K562 (cell line): ENCODE measurements around the gene ZBTB43. TPM values are rescaled to one million over a fixed set of nuclear protein-coding genes. Genes with fewer than 3 reads are reported as not detected.

Experiments used
- ATAC-seq: fragments of 200-7000 bp; cut with Tn5 transposase; 3 replicates; pipeline ENCODE4 v1.9.1; 2020; ENCODE audit warnings: moderate library complexity
- BruUV-seq: library from RNA; stranded (reverse); fragments of 400-500 nt; replicated peaks from 2 replicates; lab custom pipeline; 2021; lab: Mats Ljungman, UMichigan
- CTCF ChIA-PET: fragments of 300-600 bp; formaldehyde crosslinking; extraction: SDS; loops from one replicate; lab custom pipeline; 2021; ENCODE audit warnings: low intra/inter-chr PET ratio; lab: Yijun Ruan, JAX
- POLR2A ChIA-PET: fragments of 300-600, 350-650 bp; sonication (Branson Sonifier 250); formaldehyde crosslinking; extraction: SDS; loops from one replicate; lab custom pipeline; 2021; ENCODE audit warnings: antibody characterized with exemption, inconsistent platforms; lab: Yijun Ruan, JAX
- DNase-seq, 4 experiments: peaks; one replicate each; pipeline versions ENCODE4 v3.0.0 to v3.0.0-alpha.2; 2011 to 2018; ENCODE audit warnings: low spot score in 3 of 4, mixed read lengths in 3 of 4; ENCODE audit errors: extremely low read depth in 1 of 4
- FAIRE-seq: peaks from 2 replicates; lab custom pipeline; 2011; peaks lifted over from hg19 to GRCh38; lab: Jason Lieb, UNC
- H2AFZ ChIP-seq: 2 replicates; pipeline ENCODE4 v1.6.0; 2011; ENCODE audit warnings: low read depth, low read length, control low read depth, inconsistent platforms
- H3K27ac ChIP-seq: fragments of 200-600 bp; 3 replicates; pipeline ENCODE4 v1.8.0; 2011; ENCODE audit warnings: low read depth, mild to moderate bottlenecking, control low read depth, inconsistent platforms, low read length, moderate library complexity, mixed read lengths; ENCODE audit errors: extremely low read depth
- H3K27me3 ChIP-seq, 2 experiments: fragments of 300-600 bp in 1 of 2; 2 replicates in 1 of 2; 3 replicates in 1 of 2; pipeline versions ENCODE4 v1.6.0 to v1.8.0; 2011; ENCODE audit warnings: inconsistent platforms in 2 of 2, low read length in 2 of 2, mild to moderate bottlenecking in 1 of 2, mixed read lengths in 1 of 2, moderate library complexity in 1 of 2; ENCODE audit not compliant: control insufficient read depth in 2 of 2, insufficient read depth in 2 of 2
- H3K36me3 ChIP-seq: fragments of 300-600 bp; 3 replicates; pipeline ENCODE4 v1.8.0; 2011; ENCODE audit warnings: mild to moderate bottlenecking, low read length, inconsistent platforms; ENCODE audit not compliant: control insufficient read depth, insufficient read depth
- H3K4me1 ChIP-seq, 2 experiments: fragments of 200-600 bp in 1 of 2; replicated peaks in 1 of 2; 2 replicates in 1 of 2; 3 replicates in 1 of 2; pipeline versions ENCODE4 v1.5.1 to v1.8.0; 2011; ENCODE audit warnings: inconsistent platforms in 2 of 2, low read length in 2 of 2, mild to moderate bottlenecking in 1 of 2, mixed read lengths in 1 of 2, moderate library complexity in 1 of 2; ENCODE audit not compliant: control insufficient read depth in 2 of 2, insufficient read depth in 2 of 2
- H3K4me2 ChIP-seq: 2 replicates; pipeline ENCODE4 v1.6.1; 2011; ENCODE audit warnings: low read length, control low read depth, inconsistent platforms, mixed read lengths; ENCODE audit not compliant: insufficient read depth
- H3K4me3 ChIP-seq: fragments of 200-600 bp; sonication (generic), shearing (Covaris generic); 2 replicates; pipeline ENCODE4 v1.5.1; 2016; ENCODE audit warnings: control low read depth, inconsistent platforms
- H3K79me2 ChIP-seq: fragments of 200-600 bp; 3 replicates; pipeline ENCODE4 v1.8.0; 2011; ENCODE audit warnings: low read length, inconsistent platforms; ENCODE audit not compliant: control insufficient read depth, insufficient read depth
- H3K9ac ChIP-seq, 2 experiments: 2 replicates each; pipeline versions ENCODE4 v1.6.0 to v1.6.1; 2011; ENCODE audit warnings: low read depth in 2 of 2, low read length in 2 of 2, control low read depth in 1 of 2, inconsistent platforms in 1 of 2, mild to moderate bottlenecking in 1 of 2, mixed read lengths in 1 of 2; ENCODE audit not compliant: insufficient read depth in 1 of 2
- H3K9me1 ChIP-seq: one replicate; pipeline ENCODE4 v1.6.0; 2011; ENCODE audit warnings: inconsistent platforms, mild to moderate bottlenecking, low read length, moderate library complexity; ENCODE audit not compliant: control insufficient read depth, insufficient read depth
- H3K9me3 ChIP-seq: replicated peaks from 2 replicates; pipeline ENCODE4 v1.5.1; 2011; ENCODE audit warnings: low read depth, low read length, inconsistent platforms; ENCODE audit not compliant: control insufficient read depth, insufficient read depth
- H4K20me1 ChIP-seq: replicated peaks from 2 replicates; pipeline ENCODE4 v1.6.1; 2011; ENCODE audit warnings: low read length, inconsistent platforms, mixed read lengths; ENCODE audit not compliant: control insufficient read depth, insufficient read depth
- C11orf30 ChIP-seq: fragments of 450-650 bp; IDR thresholded peaks from 2 replicates; pipeline ENCODE4 v1.6.1; 2016; ENCODE audit warnings: low read depth, mild to moderate bottlenecking
- HDAC2 ChIP-seq: fragments of 450-650 bp; IDR thresholded peaks from 2 replicates; pipeline ENCODE4 v1.6.1; 2016; ENCODE audit warnings: mild to moderate bottlenecking
- MEIS2 ChIP-seq: fragments of 450-650 bp; IDR thresholded peaks from 2 replicates; pipeline ENCODE4 v1.6.1; 2014; ENCODE audit warnings: mild to moderate bottlenecking; ENCODE audit not compliant: partially characterized antibody
- NCOA6 ChIP-seq: fragments of 450-650 bp; IDR thresholded peaks from 2 replicates; pipeline ENCODE4 v1.6.1; 2017; ENCODE audit warnings: mild to moderate bottlenecking
- PML ChIP-seq: IDR thresholded peaks from 2 replicates; pipeline ENCODE4 v1.6.1; 2012; ENCODE audit warnings: low read length, inconsistent platforms
- RBBP5 ChIP-seq: fragments of 200-600 bp; sonication (generic); IDR thresholded peaks from 2 replicates; pipeline ENCODE4 v1.6.1; 2012; ENCODE audit warnings: borderline replicate concordance, mild to moderate bottlenecking, low read length, control low read depth, inconsistent platforms; ENCODE audit not compliant: insufficient read depth, poor library complexity, severe bottlenecking
- TAF9B ChIP-seq: fragments of 450-650 bp; IDR thresholded peaks from 2 replicates; pipeline ENCODE4 v1.6.1; 2018; ENCODE audit warnings: mild to moderate bottlenecking; ENCODE audit not compliant: partially characterized antibody
- TARDBP ChIP-seq: fragments of 450-650 bp; IDR thresholded peaks from 2 replicates; pipeline ENCODE4 v1.6.1; 2016
- ZBED1 ChIP-seq: IDR thresholded peaks from 2 replicates; pipeline ENCODE4 v1.6.1; 2014
- WGBS: fragments of 100-300 bp; shearing (Covaris generic); methylation state at CpG from one replicate; pipeline ENCODE4 v1.1.6; 2016; ENCODE audit warnings: low coverage, mixed read lengths; ENCODE audit not compliant: insufficient coverage; ENCODE audit errors: missing lambda C conversion rate; 5-methylcytosine and 5-hydroxymethylcytosine counted together
- in situ Hi-C: fragments of 300-500 bp; cut with MboI; formaldehyde crosslinking; loops from 4 replicates; pipeline ENCODE4 v1.15.0; 2018; ENCODE audit warnings: inconsistent platforms, mixed read lengths
- intact Hi-C: fragments of 100-400 bp; cut with micrococcal nuclease; formaldehyde crosslinking; loops from 2 replicates; pipeline ENCODE4 v1.14.2; 2022
- polyA plus RNA-seq, 8 experiments: library from polyadenylated mRNA; depleted of rRNA in 4 of 8; stranded (reverse) in 5 of 8; unstranded in 3 of 8; fragments of >200 nt; fragmentation: Nextera tagmentation in 2 of 8; fragmentation: Illumina TruSeq in 1 of 8; extraction: Ambion mirVana in 2 of 8; extraction: Trizol in 1 of 8; gene quantifications; 2 replicates each; pipeline versions ENCODE4 v1.2.1 to v1.2.3, GENCODE V29; 2011 to 2014; ENCODE audit warnings: inconsistent platforms in 1 of 8, missing spikeins in 1 of 8
- total RNA-seq, 7 experiments: library from RNA; depleted of rRNA in 6 of 7; stranded (reverse); fragments of >200 nt in 6 of 7; fragmentation: Illumina TruSeq in 2 of 7; extraction: Trizol in 2 of 7; gene quantifications; 2 replicates each; pipeline versions ENCODE4 v1.2.1 to v1.2.3, GENCODE V29; 2011 to 2021; ENCODE audit warnings: low replicate concordance in 1 of 7
- TF ChIP-seq, protein P1 (sequence below), 2 experiments: fragments of 200-800 bp in 1 of 2; sonication (Bioruptor generic) in 1 of 2; sonication (generic) in 1 of 2; formaldehyde crosslinking in 1 of 2; IDR thresholded peaks in 1 of 2; conservative IDR thresholded peaks in 1 of 2; 2 replicates each; pipeline versions ENCODE4 v1.5.0 to v1.6.1; 2016 to 2020; ENCODE audit warnings: missing compliant biosample characterization in 1 of 2, missing genetic modification characterization in 1 of 2, missing genetic modification reagents in 1 of 2
- TF ChIP-seq, protein P2 (sequence below), 2 experiments: fragments of 450-650 bp; IDR thresholded peaks; 2 replicates each; pipeline ENCODE4 v1.6.1; 2018; ENCODE audit warnings: mild to moderate bottlenecking in 2 of 2, low read depth in 1 of 2; ENCODE audit not compliant: partially characterized antibody in 2 of 2
- TF ChIP-seq, protein P3 (sequence below), 3 experiments: fragments of 200-800 bp in 1 of 3; sonication (Bioruptor generic) in 1 of 3; sonication (generic) in 1 of 3; formaldehyde crosslinking in 1 of 3; IDR thresholded peaks; 2 replicates each; pipeline versions ENCODE4 v1.6.1 to v1.8.0; 2016 to 2022; ENCODE audit warnings: mild to moderate bottlenecking in 2 of 3, missing compliant biosample characterization in 2 of 3, missing genetic modification characterization in 2 of 3, missing genetic modification reagents in 1 of 3
- TF ChIP-seq, protein P4 (sequence below): conservative IDR thresholded peaks from 2 replicates; pipeline ENCODE4 v1.6.1; 2011; ENCODE audit warnings: low read depth, mild to moderate bottlenecking, low read length; ENCODE audit not compliant: control insufficient read depth

Gene ZBTB43
- total and polyA plus RNA-seq, 9 of the 15 experiments (the other 6 are each of a cell fraction or from before 2014, with no cell fraction given): 3.9 to 17.2 (median 9.1) TPM

DNA sequence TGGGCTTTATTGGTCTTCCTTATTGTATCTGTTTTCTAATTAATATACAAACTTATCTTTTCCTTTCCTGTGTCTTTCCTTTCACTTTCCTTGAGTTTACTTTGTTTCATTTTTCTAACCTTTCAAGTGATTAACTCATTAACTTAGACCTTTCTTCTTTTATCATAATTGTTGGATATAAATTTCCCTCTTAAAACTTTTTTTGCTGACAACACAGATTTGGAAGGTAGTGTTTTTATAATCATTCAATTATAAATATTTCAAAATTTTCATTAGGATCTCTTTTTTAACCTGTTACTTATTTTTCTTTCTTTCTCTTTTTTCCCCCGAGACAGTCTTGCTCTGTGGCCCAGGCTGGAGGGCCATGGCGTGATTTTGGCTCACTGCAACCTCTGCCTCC lies 6.9 kb upstream of the ZBTB43 start:
- WGBS: 41% methylated on average over 2 of the region's 2 CpGs
- POLR2A ChIA-PET: no interaction called here
- no peak for TF ChIP-seq RBBP5
- TF ChIP-seq PML: no peak
- TF ChIP-seq NCOA6: no peak
- TF ChIP-seq, protein P1, sequence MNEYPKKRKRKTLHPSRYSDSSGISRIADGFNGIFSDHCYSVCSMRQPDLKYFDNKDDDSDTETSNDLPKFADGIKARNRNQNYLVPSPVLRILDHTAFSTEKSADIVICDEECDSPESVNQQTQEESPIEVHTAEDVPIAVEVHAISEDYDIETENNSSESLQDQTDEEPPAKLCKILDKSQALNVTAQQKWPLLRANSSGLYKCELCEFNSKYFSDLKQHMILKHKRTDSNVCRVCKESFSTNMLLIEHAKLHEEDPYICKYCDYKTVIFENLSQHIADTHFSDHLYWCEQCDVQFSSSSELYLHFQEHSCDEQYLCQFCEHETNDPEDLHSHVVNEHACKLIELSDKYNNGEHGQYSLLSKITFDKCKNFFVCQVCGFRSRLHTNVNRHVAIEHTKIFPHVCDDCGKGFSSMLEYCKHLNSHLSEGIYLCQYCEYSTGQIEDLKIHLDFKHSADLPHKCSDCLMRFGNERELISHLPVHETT (CRISPR knock-in tag; conservative IDR thresholded peaks at IDR 0.05 in 1 of 2, IDR thresholded peaks at IDR 0.05 in 1 of 2): no peak
- no peak for TF ChIP-seq MEIS2
- no peak for TF ChIP-seq ZBED1
- no peak for TF ChIP-seq TARDBP
- TF ChIP-seq, protein P2, sequence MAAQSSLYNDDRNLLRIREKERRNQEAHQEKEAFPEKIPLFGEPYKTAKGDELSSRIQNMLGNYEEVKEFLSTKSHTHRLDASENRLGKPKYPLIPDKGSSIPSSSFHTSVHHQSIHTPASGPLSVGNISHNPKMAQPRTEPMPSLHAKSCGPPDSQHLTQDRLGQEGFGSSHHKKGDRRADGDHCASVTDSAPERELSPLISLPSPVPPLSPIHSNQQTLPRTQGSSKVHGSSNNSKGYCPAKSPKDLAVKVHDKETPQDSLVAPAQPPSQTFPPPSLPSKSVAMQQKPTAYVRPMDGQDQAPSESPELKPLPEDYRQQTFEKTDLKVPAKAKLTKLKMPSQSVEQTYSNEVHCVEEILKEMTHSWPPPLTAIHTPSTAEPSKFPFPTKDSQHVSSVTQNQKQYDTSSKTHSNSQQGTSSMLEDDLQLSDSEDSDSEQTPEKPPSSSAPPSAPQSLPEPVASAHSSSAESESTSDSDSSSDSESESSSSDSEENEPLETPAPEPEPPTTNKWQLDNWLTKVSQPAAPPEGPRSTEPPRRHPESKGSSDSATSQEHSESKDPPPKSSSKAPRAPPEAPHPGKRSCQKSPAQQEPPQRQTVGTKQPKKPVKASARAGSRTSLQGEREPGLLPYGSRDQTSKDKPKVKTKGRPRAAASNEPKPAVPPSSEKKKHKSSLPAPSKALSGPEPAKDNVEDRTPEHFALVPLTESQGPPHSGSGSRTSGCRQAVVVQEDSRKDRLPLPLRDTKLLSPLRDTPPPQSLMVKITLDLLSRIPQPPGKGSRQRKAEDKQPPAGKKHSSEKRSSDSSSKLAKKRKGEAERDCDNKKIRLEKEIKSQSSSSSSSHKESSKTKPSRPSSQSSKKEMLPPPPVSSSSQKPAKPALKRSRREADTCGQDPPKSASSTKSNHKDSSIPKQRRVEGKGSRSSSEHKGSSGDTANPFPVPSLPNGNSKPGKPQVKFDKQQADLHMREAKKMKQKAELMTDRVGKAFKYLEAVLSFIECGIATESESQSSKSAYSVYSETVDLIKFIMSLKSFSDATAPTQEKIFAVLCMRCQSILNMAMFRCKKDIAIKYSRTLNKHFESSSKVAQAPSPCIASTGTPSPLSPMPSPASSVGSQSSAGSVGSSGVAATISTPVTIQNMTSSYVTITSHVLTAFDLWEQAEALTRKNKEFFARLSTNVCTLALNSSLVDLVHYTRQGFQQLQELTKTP (IDR thresholded peaks at IDR 0.05; ENCODE audit: low read depth in 1 of 2, partially characterized antibody in 2 of 2): no peak
- TF ChIP-seq TAF9B: no peak
- TF ChIP-seq, protein P3, sequence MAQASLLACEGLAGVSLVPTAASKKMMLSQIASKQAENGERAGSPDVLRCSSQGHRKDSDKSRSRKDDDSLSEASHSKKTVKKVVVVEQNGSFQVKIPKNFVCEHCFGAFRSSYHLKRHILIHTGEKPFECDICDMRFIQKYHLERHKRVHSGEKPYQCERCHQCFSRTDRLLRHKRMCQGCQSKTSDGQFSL (CRISPR knock-in tag; IDR thresholded peaks at IDR 0.05): no peak
- TF ChIP-seq, protein P3 (tag; IDR thresholded peaks at IDR 0.05): no peak
- TF ChIP-seq C11orf30: peak; percentile 94
- TF ChIP-seq, protein P4, sequence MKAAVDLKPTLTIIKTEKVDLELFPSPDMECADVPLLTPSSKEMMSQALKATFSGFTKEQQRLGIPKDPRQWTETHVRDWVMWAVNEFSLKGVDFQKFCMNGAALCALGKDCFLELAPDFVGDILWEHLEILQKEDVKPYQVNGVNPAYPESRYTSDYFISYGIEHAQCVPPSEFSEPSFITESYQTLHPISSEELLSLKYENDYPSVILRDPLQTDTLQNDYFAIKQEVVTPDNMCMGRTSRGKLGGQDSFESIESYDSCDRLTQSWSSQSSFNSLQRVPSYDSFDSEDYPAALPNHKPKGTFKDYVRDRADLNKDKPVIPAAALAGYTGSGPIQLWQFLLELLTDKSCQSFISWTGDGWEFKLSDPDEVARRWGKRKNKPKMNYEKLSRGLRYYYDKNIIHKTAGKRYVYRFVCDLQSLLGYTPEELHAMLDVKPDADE: no peak
- no peak for TF ChIP-seq HDAC2

More for the DNA sequence above, 6.9 kb upstream of the ZBTB43 start:
- Histone ChIP-seq H4K20me1 (no peaks in the 10 kb centered on the region), H3K36me3 (no peaks in the 10 kb centered on the region), H3K4me2 (no peak overlapping the region), H3K9ac (no peak overlapping the region), H3K4me3 (no peak overlapping the region), H3K79me2 (no peaks in the 10 kb centered on the region), H3K4me1 (no peaks in the 10 kb centered on the region), H3K27me3 (peaks cover 15 to 21% of the 10 kb centered on the region in 2 experiments; a peak in 4 of 5 replicates), H3K27ac (no peak overlapping the region), H3K9me3 (no peaks in the 10 kb centered on the region), H2AFZ (no peak overlapping the region), H3K9me1 (no peaks in the 10 kb centered on the region)
- CTCF ChIA-PET: no interaction called here
- in situ Hi-C loops: no loop called here
- ATAC-seq (no peak), DNase-seq (no peak), FAIRE-seq (no peak)
- BruUV-seq: no TSS peak
- intact Hi-C loops: no loop called here
